ENCODE data around the gene RFPL2.
A peak's percentile ranks its signal among the peaks of the same experiment; 100 is the strongest.

Gene RFPL2

GRCh38 chr22:32204856-32205722, at the start of gene RFPL2:
Gene RFPL2 (minus strand): TSS chr22:32205073. CDS start chr22:32202451, 2,622 bp downstream.
- TF ChIP-seq TEAD4 (IDR thresholded peaks at IDR 0.05) (no peak), ZBTB7A (IDR thresholded peaks at IDR 0.05; ENCODE audit: low read depth) (peak; percentile 59; the same call in 1 of the 2 replicates)

GRCh38 chr22:32249231-32249630, 44.4 kb upstream of the RFPL2 start:
- no peak for TF ChIP-seq CEBPB (IDR thresholded peaks at IDR 0.05)
- TF ChIP-seq TEAD4 (IDR thresholded peaks at IDR 0.05), result no peak
- TF ChIP-seq EP300 (IDR thresholded peaks at IDR 0.05; ENCODE audit: borderline replicate concordance), result no peak
- no peak for TF ChIP-seq YY1 (IDR thresholded peaks at IDR 0.05; ENCODE audit: low read depth)
- no peak for TF ChIP-seq CREB1 (IDR thresholded peaks at IDR 0.05; ENCODE audit: low read depth)
- TF ChIP-seq REST (IDR thresholded peaks at IDR 0.05; ENCODE audit: low read depth), result no peak
- no peak for TF ChIP-seq RAD21 (IDR thresholded peaks at IDR 0.05; ENCODE audit: low read depth)
- TF ChIP-seq MAX (IDR thresholded peaks at IDR 0.05), result no peak
- no peak for TF ChIP-seq FOXM1 (IDR thresholded peaks at IDR 0.05; ENCODE audit: borderline replicate concordance, low read depth)
- TF ChIP-seq NFIC (IDR thresholded peaks at IDR 0.05), result no peak
- TF ChIP-seq TAF1 (IDR thresholded peaks at IDR 0.05; ENCODE audit: low read depth), result no peak
- no peak for TF ChIP-seq EGR1 (IDR thresholded peaks at IDR 0.05)
- TF ChIP-seq USF1 (IDR thresholded peaks at IDR 0.05), result no peak
- no peak for TF ChIP-seq TCF12 (IDR thresholded peaks at IDR 0.05; ENCODE audit: low read depth)
- no peak for TF ChIP-seq ZBTB7A (IDR thresholded peaks at IDR 0.05; ENCODE audit: low read depth)

GRCh38 chr22:32248276-32248675, 43.4 kb upstream of the RFPL2 start:
- TF ChIP-seq ZBTB7A (IDR thresholded peaks at IDR 0.05; ENCODE audit: low read depth), result no peak
- TF ChIP-seq RAD21 (IDR thresholded peaks at IDR 0.05; ENCODE audit: low read depth), result no peak
- no peak for TF ChIP-seq TEAD4 (IDR thresholded peaks at IDR 0.05)
- TF ChIP-seq CREB1 (IDR thresholded peaks at IDR 0.05; ENCODE audit: low read depth), result no peak
- TF ChIP-seq MAX (IDR thresholded peaks at IDR 0.05), result no peak
- no peak for TF ChIP-seq TCF12 (IDR thresholded peaks at IDR 0.05; ENCODE audit: low read depth)
- no peak for TF ChIP-seq NFIC (IDR thresholded peaks at IDR 0.05)
- no peak for TF ChIP-seq REST (IDR thresholded peaks at IDR 0.05; ENCODE audit: low read depth)
- TF ChIP-seq EP300 (IDR thresholded peaks at IDR 0.05; ENCODE audit: borderline replicate concordance), result no peak
- TF ChIP-seq TAF1 (IDR thresholded peaks at IDR 0.05; ENCODE audit: low read depth), result no peak
- TF ChIP-seq USF1 (IDR thresholded peaks at IDR 0.05), result no peak
- TF ChIP-seq EGR1 (IDR thresholded peaks at IDR 0.05), result no peak
- no peak for TF ChIP-seq FOXM1 (IDR thresholded peaks at IDR 0.05; ENCODE audit: borderline replicate concordance, low read depth)
- no peak for TF ChIP-seq CEBPB (IDR thresholded peaks at IDR 0.05)
- no peak for TF ChIP-seq YY1 (IDR thresholded peaks at IDR 0.05; ENCODE audit: low read depth)

GRCh38 chr22:32246166-32246565, 41.3 kb upstream of the RFPL2 start:
- TF ChIP-seq USF1 (IDR thresholded peaks at IDR 0.05), result no peak
- TF ChIP-seq ZBTB7A (IDR thresholded peaks at IDR 0.05; ENCODE audit: low read depth), result no peak
- no peak for TF ChIP-seq RAD21 (IDR thresholded peaks at IDR 0.05; ENCODE audit: low read depth)
- TF ChIP-seq CREB1 (IDR thresholded peaks at IDR 0.05; ENCODE audit: low read depth), result no peak
- TF ChIP-seq MAX (IDR thresholded peaks at IDR 0.05), result no peak
- TF ChIP-seq TCF12 (IDR thresholded peaks at IDR 0.05; ENCODE audit: low read depth), result no peak
- TF ChIP-seq TEAD4 (IDR thresholded peaks at IDR 0.05), result no peak
- no peak for TF ChIP-seq TAF1 (IDR thresholded peaks at IDR 0.05; ENCODE audit: low read depth)
- no peak for TF ChIP-seq CEBPB (IDR thresholded peaks at IDR 0.05)
- TF ChIP-seq REST (IDR thresholded peaks at IDR 0.05; ENCODE audit: low read depth), result no peak
- no peak for TF ChIP-seq EGR1 (IDR thresholded peaks at IDR 0.05)
- no peak for TF ChIP-seq NFIC (IDR thresholded peaks at IDR 0.05)
